ENCODE data around the gene ABHD17A.
"Not testable (repeated sequence)": the region's sequence is repeated elsewhere in the genome, so short reads cannot be mapped to it uniquely, and the experiment has no call there.

Gene ABHD17A

DNA sequence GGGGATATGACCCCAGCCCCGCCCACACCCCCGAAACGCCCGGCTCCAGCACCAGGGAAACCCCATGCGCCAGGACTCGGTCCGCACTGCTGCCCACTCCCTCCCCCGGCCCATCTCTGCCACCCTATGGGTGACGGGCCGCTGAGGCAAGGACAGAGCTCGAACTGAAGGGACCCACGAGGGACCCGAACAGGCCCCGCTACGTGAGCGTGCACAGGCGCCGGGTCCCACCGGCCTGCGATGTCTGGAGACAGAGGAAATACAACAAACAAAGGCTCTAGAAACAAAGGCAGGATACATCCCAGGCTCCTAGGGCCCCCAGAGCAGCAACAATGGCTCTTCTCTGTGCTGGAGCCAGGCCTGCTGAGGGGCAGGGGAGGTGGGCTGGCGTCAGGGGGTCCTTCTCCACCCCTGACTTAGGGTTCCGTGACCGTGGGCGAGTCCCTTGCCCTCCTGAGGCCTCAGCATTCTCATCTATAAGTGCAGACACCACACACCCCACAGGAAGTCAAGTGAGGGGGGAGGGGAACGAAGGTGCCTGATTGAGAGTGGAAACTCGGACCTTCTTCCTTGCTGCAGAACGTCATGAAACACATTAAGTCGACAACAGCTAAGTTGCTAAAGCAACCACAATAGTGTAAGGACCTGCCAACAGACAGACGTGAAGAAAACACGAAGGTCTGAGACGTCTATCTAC lies 3.1 kb downstream of the ABHD17A start:
- in situ Hi-C loops (cut with HindIII; ENCODE audit: low sequenced_read_pairs) = no loop called here

DNA sequence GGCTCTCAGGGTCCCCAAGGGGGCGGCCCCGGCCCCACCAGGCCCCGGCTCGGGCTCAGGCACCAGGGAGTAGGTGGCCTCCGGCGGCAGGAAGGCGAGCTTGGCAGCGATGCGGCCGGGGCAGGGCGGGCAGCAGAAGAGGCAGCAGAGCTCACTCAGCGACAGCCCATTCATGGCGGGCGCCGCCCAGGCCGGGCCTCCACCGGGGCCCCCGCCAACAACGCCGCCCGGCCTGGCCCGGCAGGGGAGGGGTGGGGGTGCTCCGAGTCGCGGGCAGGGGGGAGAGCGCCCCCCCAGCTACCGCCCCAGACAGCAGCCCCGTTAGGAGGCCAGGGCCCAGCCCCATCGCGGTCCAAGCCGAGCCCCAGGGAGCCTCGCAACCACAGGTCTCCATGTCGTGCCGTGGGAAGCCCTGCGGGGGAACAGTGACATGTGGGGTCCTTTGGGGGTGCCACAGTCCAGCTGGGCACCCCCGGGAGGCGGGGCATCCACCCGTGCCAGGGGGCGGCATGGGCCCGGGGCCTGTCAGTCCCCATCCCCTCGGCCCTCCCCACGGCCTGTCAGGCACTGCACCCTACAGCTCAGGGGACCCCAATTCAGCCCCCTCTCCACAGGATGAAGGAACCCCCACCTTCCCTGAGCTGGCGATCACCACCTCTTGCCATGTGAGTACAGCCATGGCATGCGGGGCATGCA lies 3.8 kb downstream of the ABHD17A start:
- in situ Hi-C loops (cut with HindIII; ENCODE audit: low sequenced_read_pairs) = not testable (repeated sequence)

DNA sequence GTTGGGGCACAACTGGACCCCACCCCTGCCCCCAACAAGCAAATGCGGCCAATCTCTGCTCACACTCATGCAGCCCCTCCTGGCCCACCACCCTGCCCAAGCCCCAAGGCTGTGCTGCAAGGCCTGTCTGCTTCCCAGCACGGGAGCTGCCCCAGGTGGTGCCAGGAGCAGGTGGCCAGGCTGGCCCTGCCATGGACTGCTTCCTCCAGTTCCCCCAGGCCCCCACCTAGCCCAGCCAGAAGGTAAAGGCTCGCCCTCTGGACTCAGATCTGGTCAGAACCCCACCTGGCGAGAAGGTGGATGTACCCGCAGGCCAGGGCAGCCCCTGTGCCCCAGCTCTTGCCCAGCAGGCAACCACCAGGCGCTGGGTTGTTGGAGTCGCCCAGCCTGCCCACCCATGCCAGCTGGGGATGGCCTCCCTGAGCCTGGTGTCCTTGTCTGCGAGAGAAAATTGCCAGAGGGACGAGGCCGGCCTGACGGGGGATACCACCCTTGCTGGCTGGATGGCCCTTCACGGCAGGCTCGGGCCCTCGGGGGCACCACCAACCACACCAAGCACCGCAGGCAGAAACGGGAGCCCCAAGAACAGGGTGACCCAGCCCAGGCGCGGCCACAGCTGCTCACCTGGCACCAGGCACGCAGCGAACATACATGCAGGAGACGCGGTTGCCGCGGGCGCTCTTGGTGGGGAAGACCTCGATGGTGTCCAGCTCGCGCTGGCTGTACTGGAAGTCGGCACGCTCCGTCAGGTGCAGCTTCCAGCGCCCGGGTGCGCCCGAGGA lies 4.5 kb downstream of the ABHD17A start:
- in situ Hi-C loops (cut with HindIII; ENCODE audit: low sequenced_read_pairs) = no loop called here

DNA sequence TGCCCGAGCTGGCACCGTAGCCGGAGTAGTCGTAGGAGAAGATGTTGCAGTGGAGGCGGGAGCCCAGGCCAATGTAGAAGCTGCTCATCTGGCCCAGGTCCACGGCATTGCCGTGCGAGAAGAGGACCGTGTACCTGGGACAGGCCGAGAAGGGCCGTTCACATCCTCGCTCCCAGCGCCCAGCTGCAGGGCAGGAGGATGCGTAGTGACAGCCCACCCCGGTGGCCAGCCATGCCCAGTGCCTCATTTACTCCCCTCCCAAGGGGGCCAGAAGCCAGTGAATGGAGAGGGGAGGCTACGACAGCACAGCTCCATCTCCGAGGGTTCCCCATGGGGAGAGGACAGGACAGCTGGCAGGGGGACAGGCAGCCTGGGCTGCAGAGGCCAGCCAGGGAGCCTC lies 5.3 kb downstream of the ABHD17A start:
- in situ Hi-C loops (cut with HindIII; ENCODE audit: low sequenced_read_pairs) = not testable (repeated sequence)

DNA sequence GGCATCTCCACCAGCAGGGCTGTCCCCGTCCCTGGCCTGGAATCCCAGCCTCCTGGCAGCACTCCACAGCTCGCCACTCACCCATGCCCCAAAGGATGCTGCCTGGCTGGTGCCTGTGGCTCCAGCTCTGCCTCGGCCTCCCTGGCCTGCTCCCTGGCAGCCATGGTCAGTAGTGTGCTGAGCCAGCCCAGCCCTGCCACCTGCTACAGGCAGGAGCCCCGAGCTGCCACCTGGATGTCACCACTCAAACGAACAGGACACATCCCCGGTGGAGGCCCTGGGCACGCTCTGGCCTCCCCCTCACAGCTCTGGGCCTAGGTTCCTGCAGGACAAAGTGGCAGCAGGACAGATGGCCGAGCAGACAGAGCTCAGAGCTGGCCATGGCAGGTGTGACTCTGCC lies 6.7 kb downstream of the ABHD17A start:
- in situ Hi-C loops (cut with HindIII; ENCODE audit: low sequenced_read_pairs) = not testable (repeated sequence)

DNA sequence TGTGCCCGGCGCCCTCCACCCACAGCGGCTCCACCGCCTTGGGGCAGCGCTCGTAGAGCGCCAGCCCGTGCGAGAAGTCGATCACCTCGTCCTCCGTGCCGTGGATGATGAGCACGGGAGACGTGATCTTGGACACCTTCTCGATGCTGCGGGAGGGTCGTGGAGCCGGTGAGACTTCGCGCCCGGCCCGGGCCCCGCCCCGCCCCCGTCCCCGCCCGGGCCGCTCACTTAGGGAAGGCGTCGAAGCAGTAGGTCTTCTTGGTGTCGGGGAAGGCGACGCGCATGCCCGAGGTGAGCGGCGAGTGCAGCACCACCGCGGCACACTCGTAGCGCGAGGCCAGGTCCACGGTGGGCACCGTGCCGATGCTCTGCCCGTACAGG lies 8.0 kb downstream of the ABHD17A start:
- in situ Hi-C loops (cut with HindIII; ENCODE audit: low sequenced_read_pairs) = not testable (repeated sequence)

DNA sequence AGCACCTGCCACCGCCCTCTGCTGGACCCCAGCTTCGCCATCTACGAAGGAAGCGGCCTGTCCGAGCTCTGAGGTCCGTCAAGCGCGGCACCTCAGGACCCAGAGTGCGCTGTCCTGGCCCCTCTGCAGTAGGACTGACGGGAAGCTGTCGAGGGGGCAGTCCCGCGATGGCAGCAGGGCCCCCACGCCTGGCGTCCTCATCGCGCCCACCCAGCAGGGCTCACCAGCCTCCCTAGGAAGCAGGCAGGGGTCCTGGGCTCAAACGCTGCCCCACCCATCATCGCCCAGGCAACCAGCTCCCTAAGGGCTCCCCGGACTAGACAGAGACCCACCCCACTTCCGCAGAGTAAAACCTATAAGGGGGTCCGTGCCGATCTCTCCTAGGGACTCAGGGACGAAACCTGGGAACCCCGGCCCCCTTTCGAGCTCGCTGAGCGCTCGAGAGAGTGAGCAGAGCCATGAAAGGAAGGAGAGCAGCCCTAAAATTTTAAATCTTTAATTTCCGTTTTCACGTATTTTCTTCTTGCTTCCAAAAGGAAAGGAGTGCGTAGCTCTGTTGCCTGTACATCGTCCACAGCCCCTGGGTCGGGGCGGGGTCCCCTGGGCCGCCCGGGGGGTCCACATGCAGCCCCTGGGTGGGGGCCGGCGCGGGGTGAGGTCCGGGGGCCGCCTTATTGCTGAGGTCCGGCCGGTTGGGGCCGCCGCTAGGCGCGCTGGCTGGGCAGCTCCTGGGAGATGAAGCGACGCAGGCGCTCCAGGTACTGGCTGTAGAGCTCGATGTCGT lies 8.6 kb downstream of the ABHD17A start:
- in situ Hi-C loops (cut with HindIII; ENCODE audit: low sequenced_read_pairs) = not testable (repeated sequence)

DNA sequence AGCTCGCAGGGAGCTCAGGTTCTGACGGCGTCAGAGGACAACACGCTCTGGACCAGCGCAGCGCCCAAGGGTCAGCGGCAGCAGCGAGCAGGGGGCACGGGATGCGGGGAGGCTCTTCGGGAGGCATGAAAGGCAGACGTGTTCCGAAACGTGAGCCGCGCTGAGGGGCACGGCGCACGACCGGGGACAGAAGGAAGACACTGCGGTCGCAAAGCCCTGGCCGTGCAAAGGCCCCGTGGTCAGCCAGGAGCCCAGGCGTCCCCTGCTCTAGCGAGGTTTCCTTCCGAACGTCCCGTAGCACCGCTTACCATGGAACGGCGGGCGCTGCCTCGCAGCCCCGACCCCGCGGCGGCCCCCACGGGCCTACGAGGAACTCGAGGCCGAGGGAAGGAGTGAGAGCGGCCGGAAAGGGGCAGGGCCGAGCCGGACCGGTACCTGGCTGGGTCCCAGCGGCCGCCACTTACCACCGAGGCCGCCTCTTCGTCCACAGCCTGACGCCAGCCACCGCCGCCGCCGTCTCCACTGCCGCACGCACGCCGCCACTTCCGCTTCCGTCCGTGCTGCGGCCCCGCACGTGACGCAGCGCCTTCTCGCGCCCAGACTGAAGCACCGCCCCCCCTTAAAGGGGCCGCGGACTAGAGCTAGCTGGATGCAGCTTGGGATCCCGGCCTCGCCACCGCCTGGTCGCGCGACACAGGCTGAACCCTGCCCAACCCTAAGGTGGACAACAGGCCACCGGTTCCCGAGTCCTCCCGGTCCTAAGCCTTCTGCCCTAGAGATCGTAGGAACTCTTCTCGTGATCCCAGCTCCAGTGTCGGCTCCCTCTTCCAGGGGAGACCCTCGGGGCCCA lies 9.4 kb downstream of the ABHD17A start:
- in situ Hi-C loops (cut with HindIII; ENCODE audit: low sequenced_read_pairs) = no loop called here

DNA sequence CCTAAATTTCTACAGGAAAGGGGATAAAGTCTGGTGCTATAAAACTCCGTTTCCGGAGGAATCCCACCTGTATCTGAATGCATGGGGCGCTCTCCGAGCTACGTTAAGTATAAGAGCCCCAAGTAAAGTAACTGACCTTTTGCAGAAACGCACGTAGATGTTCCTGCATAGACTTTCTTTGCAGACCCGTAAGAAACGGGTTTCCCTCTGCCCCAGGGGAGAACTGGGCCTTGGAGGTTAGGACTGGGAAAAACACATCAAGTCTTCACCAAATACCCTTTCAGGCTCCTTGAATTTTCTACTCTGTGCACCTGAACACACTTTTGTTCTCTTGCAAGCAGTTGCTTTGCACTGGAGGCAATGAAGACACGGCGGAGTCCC lies 10.0 kb downstream of the ABHD17A start:
- in situ Hi-C loops (cut with HindIII; ENCODE audit: low sequenced_read_pairs) = not testable (repeated sequence)

DNA sequence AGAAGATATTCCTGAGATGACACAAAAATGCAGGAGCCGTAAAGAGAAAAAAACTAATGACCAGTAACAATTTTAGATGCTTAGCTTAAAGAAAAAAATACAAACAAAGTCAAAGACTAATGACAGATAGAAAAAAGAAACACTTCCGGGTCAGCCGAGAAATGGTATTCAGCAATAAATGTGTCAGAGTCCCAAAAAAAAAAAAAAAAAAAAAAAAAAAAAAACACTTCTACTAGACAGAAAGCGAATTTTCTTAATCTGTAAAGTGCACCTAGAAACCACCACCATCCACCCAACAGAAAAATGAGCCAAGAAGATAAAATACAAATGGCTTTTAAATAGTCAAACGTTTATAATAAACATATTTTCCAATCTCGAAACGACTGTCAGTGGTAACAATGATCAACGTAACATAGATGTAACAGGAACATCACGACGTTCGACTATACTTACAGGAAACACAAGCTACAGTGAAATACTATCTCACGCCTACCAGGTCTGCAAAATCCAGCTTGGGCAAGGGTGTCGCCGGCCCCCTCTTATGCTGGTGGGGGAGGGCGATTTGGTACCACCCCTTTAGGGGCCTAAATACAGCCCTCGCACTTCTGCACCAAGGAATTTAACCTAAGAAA lies 10.6 kb downstream of the ABHD17A start:
- in situ Hi-C loops (cut with HindIII; ENCODE audit: low sequenced_read_pairs) = no loop called here

DNA sequence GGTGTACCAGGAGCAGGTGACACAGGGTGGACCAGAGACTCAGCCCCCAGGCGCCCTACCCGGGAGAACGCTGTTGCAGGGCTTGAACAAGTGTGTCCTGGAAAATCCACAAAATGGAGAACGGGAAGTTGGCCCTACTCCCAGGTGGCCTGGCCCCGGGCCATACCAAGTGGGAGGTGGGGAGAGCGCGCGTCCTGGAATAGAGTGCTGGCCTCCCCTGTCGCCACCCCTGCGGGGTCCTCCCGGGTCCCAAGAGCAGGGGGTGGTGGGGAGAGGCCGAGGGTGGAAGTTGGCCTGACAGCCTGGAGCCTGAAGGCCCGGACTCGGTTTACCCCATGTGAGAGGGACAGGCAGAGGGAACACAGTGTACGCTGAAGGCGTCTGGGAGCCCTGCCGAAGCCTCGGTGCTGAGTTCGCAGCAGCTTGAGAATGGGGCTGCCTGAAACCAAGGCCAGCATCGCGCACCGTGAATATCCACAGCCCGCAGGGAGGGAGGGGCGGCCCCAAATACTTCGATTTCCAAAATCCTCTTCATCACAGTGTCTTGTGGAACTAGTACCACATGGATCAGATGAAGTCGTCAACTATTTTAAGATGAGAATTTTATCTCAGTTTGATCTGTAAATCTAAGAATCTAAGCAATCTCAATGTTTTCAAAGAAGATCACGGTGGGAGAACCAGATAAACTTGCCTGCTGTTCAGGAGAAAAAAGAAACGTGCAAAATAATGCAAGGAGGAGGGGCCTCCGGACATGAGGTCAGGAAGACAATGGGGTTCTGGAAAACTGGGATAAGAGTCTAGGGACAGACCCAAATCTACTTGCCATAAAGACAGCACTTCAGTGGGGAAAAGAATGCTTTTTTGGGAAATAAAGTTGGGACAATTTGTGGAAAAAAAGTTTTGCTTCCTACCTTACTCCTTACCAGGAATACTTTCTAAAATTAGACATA lies 11.5 kb downstream of the ABHD17A start:
- in situ Hi-C loops (cut with HindIII; ENCODE audit: low sequenced_read_pairs) = no loop called here

DNA sequence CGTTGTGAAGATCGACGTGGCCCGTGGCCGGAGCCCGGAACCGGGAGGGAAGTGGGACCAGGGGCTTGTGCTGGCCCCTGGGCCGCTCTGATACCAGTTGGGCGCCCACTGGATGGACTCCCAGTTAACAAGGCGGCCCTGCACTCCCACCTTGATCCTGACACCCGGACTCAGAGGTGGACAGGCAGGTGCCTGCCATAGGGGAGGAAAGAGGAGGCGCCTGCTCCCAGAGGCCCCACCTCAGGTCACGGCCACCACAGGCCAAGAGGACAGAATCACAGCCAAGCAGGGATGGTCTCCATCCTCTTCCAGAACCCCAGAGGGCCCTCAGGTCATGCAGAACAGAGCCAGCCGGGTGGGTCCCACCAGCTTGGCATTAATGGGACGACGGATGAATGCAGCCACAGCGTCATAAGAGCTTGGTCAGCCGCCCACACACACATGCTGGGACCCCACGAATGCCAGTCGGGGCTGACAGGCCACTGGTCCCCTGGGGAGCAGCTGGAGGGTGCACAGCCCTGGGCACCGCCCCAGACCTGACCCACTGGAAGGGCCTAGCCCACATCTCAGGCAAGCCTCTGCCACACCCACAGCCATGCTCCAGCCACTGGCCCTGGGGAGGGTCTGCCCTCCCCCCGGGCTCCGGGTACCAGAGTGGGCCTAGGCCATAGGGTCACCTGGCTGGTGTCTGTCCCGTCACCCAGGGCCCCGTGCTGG lies 12.3 kb downstream of the ABHD17A start:
- in situ Hi-C loops (cut with HindIII; ENCODE audit: low sequenced_read_pairs) = no loop called here

DNA sequence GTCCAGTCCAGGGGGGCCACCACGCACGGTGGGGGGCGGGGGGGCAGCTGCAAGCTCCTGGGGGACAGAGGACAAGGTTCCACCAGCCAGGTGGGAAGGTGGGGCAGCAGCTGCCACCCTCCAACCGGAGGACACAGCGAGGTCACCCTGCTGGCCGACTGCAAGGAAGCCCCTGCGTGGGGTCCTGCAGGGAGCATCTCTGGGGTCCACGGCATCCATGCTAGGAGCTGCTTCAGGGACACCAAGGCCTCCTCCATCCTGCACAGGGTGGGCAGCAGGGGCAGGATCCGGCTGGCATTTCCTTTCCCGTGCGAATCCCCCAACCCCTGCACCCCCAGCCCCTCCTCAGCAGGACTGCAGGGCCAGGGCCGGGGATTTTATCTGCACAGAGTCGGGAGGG lies 13.7 kb downstream of the ABHD17A start:
- in situ Hi-C loops (cut with HindIII; ENCODE audit: low sequenced_read_pairs) = no loop called here

DNA sequence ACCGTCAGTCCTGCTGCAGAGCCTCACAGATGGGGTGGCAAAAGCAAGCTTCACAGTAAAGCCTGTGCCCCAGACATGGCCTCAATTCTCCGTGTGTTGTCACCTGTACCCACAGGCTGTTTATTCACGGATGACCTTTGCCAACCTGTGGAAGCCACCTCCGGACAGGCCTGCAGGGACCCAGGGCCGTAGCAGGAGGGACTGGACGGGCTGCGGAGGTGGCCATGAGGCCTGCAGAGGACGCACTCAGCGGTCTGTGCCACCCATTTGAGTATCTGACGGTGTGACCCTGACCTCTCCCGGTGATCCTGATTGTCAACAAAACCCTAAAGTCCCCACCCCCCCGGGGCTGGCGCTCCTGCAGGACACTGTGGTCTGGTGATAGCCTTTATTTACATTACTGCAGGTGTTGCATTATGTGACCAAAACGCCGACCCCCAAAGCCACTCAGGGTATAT lies 14.1 kb downstream of the ABHD17A start:
- in situ Hi-C loops (cut with HindIII; ENCODE audit: low sequenced_read_pairs) = no loop called here

DNA sequence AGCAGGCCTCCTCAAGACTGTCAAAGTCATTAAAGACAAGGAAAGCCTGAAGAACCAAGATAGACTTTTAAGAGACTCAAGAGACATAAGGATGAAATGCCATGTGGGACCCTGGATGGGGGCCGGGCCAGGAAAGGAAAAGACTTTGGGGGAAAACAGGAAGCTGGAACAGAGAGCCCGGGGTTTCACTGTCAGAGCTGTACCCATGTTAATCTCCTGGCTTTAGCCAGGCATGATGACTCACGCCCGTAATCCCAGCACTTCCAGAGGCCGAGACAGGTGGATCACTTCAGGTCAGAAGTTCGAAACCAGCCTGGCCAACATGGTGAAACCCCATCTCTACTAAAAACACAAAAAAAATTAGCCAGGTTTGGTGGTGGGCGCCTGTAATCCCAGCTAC lies 16.3 kb downstream of the ABHD17A start:
- in situ Hi-C loops (cut with HindIII; ENCODE audit: low sequenced_read_pairs) = no loop called here

DNA sequence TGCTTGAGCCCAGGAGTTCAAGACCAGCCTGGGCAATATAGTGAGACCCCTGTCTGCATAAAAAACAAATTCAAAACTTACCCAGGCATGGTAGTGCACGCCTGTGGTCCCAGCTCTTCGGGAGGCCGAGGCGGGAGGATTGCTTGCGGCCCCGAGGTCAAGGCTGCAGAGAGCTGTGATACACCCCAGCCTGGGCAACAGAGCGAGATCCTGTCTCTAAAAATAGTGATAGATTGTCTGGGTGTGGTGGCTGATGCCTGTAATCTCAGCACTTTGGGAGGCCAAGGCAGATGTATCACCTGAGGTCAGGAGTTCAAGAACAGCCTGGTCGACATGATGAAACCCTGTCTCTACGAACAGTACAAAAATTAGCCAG lies 18.0 kb downstream of the ABHD17A start:
- in situ Hi-C loops (cut with HindIII; ENCODE audit: low sequenced_read_pairs) = no loop called here

DNA sequence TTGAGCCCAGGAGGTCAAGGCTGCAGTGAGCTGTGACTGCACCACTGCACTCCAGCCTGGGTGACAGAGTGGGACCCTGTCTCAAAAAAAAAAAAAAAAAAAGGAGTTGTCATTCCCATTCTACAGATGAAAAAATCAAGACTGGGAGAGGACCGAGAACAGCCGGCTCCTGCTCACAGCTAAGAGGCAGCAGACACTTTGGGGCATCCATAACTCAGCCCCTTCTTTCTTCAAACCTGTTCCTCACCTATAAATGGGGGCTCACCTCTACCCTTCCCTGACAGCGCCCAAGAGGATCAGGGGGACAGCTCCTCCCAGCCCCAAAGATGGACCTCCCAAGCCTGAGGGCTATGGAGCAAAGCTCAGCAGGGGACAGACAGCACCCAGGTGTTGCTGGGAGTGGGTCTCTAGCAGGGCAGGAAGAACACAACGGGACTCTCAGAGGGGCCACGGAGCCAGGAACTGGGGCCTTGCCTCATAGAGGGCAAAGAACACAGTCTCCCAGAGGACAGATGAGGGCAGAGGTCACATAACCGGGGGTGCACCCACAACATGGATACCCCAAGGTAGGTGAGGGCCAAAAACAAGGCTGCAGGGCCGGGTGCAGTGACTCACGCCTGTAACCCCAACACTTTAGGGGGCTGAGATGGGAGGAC lies 18.5 kb downstream of the ABHD17A start:
- in situ Hi-C loops (cut with HindIII; ENCODE audit: low sequenced_read_pairs) = no loop called here

Data from endothelial cell of hepatic sinusoid (primary cell).